Ramos (cell line): ENCODE results near the gene ARL4D.

Source experiments
- in situ Hi-C: fragments of 300-500 bp; cut with MboI; formaldehyde crosslinking; loops from one replicate; pipeline ENCODE4 v1.14.3; 2022; ENCODE audit warnings: low sequenced_read_pairs; ENCODE audit not compliant: unreplicated experiment

The ARL4D gene

GRCh38 chr17:43398724-43399595 is at the start of gene ARL4D:
ARL4D (plus strand) TSS chr17:43398993; CDS start chr17:43399733, 740 bp downstream.
- in situ Hi-C loops = loop anchor here (5.0 kb wide), 1 partner anchor 83 kb away; the partner anchor contains the start of gene DHX8

DNA sequence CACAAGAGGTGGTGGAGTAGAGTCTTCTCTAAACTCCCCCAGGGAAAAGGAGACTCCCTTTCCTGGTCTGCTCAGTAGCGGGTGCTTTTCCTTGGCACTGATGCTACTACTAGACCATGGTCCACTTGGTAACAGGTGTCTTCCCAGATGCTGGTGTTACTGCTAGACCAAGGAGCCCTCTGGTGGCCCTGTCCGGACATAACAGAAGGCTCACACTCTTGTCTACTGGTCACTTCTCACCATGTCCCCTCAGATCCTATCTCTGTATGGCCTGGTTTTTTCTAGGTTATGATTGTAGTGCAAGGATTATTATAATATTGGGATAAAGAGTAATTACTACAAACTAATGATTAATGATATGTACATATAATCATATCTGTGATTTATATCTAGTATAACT is 49.7 kb upstream of the ARL4D start:
- in situ Hi-C loops = no loop called here

- in situ Hi-C loops = loop anchor here (25.0 kb wide), 3 partner anchors 514 to 764 kb away; partner anchors contain the start of genes AOC2, EZH1, PSMC3IP and PSME3
Measured at GRCh38 chr17:43350888-43351361, 47.9 kb upstream of the ARL4D start.

DNA sequence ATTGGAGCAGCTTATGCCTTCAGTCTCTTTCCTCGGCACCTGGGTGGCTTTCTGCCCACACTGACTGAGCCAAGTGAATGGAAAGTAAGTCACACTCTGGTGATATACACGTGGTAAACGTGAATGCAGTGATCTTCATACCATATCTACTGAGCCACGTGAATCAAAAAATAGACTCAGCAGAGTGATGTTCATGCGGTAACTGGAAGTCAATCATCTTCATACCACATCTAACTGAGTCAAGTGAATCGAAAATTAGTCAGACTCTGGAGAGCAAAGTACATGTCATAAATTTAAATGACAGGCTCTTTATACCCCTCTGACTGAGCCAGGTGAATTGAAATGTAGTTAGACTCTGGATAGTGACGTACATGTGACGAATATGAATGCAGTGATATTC is 47.1 kb upstream of the ARL4D start:
- in situ Hi-C loops = loop anchor here (25.0 kb wide), 3 partner anchors 514 to 764 kb away; partner anchors contain the start of genes AOC2, EZH1, PSMC3IP and PSME3

DNA sequence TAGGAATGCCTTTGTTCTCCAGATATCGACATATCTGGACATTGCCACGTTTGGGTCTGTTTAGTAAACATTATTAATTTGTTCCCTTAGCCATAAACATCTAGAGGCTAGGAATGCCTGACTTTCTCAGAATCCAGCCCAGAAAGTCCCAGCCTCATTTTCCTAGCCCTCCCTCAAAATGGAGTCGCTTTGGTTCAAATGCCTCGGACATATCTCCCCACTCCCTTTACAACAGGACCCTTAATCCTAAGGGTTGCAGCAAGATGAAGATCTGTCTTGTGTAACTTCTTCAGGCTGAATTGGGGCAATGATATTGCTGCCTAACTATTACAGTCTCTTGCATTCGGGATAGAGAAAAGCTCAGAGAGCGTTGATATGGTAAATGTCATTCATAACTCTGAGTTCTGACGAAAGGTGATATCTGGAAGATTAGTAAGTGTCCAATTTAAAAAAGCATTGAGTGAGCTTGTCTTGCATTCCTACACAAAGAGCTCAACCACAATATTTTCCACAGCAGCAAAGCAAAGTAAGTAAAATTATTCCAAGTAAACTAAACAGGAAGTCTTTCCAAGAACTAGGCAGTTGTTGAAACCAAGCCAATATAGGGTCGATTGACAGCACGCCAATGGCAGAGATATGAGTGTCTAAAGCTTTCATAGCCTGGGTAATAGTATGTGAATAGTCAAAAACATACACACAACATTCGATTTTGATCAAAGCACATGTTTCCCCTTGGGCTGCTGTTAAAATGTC is 46.0 kb upstream of the ARL4D start:
- in situ Hi-C loops = loop anchor here (25.0 kb wide), 3 partner anchors 515 to 765 kb away; partner anchors contain the start of genes AOC2, EZH1, PSMC3IP and PSME3

DNA sequence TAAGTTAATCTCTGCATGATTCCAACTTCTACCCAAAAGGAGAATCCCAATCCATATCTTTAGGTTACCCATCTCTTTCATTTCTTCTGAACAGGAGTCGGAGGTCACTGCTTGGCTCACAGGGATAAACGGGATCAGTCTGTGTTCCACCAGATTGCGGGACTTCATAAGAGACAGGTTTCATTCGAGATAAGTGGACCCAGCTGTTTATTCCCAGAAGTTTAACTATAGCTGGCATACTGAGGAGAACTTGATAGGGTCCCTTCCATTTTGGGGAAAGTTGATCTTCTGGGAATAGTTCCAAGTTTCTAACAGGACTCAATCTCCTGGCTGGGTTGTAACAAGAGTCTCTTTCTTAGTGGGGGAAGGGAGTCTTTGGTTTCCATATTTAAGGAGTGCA is 45.4 kb upstream of the ARL4D start:
- in situ Hi-C loops = loop anchor here (25.0 kb wide), 3 partner anchors 516 to 766 kb away; partner anchors contain the start of genes AOC2, EZH1, PSMC3IP and PSME3

DNA sequence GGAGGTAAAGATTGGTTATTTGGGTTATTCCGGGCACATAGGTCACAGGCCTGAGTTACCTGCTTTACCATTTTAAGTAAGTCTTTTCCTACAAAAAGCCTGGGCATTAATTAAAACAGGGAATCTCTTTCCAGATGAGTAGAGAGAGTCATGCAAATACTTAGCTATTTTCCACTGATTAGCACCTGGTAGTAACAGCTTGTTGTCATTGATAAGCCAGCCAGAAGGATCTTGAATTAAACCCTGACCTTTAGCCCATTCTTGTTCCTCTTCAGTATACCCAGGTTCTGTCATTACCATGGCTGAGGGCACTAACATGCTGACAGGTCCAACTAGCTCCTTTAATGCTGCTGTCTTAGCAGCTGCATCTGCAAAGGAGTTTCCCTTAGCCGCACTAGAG is 44.4 kb upstream of the ARL4D start:
- in situ Hi-C loops = loop anchor here (25.0 kb wide), 3 partner anchors 517 to 767 kb away; partner anchors contain the start of genes AOC2, EZH1, PSMC3IP and PSME3

DNA sequence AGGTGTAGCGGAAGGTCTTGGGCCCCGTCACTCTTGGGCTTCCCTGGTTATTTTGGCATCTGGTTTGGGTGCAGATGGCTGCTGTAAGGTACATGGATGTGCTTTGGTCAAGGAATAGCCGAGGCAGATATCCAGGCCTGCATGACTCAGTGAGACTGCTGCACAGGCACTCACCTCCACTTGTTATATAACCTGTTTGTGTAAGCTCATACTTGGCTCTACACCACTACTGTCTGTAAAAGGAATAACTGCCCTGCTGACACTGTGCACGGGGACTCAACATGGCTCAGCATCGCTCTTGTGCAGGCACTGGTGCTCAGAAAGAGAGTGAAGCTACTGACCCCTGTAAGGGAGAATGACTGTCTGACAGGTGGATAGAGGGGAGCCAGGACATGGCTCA is 42.3 kb upstream of the ARL4D start:
- in situ Hi-C loops = loop anchor here (25.0 kb wide), 3 partner anchors 519 to 769 kb away; partner anchors contain the start of genes AOC2, EZH1, PSMC3IP and PSME3

DNA sequence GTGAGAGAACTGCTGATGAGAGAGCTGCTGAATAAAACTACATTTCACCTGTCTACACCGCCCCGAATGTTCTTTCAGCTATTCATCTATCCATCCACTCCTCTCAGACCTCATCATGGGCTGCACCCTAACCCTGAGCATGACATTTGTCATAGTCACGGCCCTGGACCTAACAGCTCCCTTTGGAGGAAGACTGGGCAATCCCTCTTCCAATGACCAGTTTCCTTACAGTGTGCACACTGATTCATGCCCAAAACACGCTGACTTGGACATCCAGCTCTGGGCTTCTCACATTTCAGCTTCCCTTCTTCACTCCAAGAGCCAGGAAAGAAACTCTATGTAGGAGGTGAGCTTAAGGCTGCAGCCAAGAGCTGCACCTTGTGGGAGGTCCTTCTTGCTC is 41.8 kb upstream of the ARL4D start:
- in situ Hi-C loops = loop anchor here (25.0 kb wide), 3 partner anchors 520 to 770 kb away; partner anchors contain the start of genes AOC2, EZH1, PSMC3IP and PSME3

GRCh38 chr17:43359469-43360110 is 39.2 kb upstream of the ARL4D start:
- in situ Hi-C loops = loop anchor here (25.0 kb wide), 3 partner anchors 522 to 772 kb away; partner anchors contain the start of genes AOC2, EZH1, PSMC3IP and PSME3

GRCh38 chr17:43360376-43360738 is 38.4 kb upstream of the ARL4D start:
- in situ Hi-C loops = loop anchor here (25.0 kb wide), 3 partner anchors 523 to 773 kb away; partner anchors contain the start of genes AOC2, EZH1, PSMC3IP and PSME3

GRCh38 chr17:43360739-43361505 is 37.9 kb upstream of the ARL4D start:
- in situ Hi-C loops = loop anchor here (25.0 kb wide), 3 partner anchors 524 to 774 kb away; partner anchors contain the start of genes AOC2, EZH1, PSMC3IP and PSME3

DNA sequence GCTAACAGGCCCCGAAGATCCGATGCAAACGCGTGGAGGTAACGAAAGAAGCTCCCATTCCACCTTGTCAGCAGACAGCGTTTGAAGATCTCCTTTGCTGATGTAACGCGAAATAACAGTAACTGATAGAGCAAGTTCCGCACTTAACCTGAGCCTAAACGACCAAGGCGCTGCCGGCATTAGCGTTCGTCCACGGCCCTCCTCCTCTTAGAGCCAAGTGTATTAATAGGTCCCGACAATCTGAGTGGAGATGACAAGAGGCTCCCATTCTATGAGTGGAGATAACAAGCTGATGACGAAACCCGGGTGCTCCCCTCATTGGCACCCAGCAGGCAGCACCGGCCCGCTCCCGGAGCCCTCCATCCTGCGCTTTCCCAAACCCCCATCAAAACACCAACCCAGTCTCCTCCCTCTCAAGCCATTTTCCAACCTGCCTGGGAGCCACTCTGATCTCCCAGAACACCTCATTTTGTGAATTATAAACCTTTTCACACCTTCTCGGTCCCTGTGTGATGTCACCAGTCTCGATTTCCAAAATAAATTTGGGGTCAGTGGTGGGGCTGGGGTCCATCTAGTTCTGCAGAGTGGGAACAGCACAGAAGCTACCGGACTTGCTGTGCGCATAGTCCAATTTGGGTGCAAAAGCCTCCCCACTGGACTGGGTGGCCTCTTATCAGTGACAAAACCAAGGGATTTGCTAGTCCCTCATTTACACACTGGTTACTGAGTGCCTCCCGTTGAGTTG is 35.4 kb upstream of the ARL4D start:
- in situ Hi-C loops = loop anchor here (25.0 kb wide), 3 partner anchors 526 to 776 kb away; partner anchors contain the start of genes AOC2, EZH1, PSMC3IP and PSME3

DNA sequence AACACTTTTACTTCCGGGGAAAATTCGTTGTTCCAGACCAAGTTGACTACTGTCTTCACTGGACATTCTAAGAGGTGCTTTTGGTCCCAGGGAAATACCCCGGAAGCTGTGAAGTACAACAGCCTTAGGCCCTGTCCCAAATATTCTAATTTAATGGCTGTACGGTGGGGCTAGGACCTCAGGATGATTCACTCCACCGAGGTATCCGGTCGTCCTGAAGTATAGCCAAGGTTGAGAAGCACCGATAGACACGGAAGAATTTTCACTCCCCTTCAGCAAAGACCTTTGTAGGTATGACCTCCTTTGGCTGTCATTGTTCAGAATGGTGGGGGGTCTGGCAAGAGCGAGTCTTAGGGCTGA is 34.9 kb upstream of the ARL4D start:
- in situ Hi-C loops = loop anchor here (25.0 kb wide), 3 partner anchors 527 to 777 kb away; partner anchors contain the start of genes AOC2, EZH1, PSMC3IP and PSME3

- in situ Hi-C loops = loop anchor here (25.0 kb wide), 3 partner anchors 528 to 778 kb away; partner anchors contain the start of genes AOC2, EZH1, PSMC3IP and PSME3
Measured at GRCh38 chr17:43365356-43365755, 33.4 kb upstream of the ARL4D start.

- in situ Hi-C loops = loop anchor here (25.0 kb wide), 3 partner anchors 529 to 779 kb away; partner anchors contain the start of genes AOC2, EZH1, PSMC3IP and PSME3
Measured at GRCh38 chr17:43365921-43366320, 32.9 kb upstream of the ARL4D start.

- in situ Hi-C loops = loop anchor here (25.0 kb wide), 3 partner anchors 530 to 780 kb away; partner anchors contain the start of genes AOC2, EZH1, PSMC3IP and PSME3
Measured at GRCh38 chr17:43366891-43367736, 31.7 kb upstream of the ARL4D start.
